K562 (cell line): ENCODE measurements around the gene CCSER1. TPM values are rescaled to one million over a fixed set of nuclear protein-coding genes. Genes with fewer than 3 reads are reported as not detected.

ENCODE experiments used
- ATAC-seq: fragments of 200-7000 bp; cut with Tn5 transposase; 3 replicates; pipeline ENCODE4 v1.9.1; 2020; ENCODE audit warnings: moderate library complexity
- BruUV-seq: library from RNA; stranded (reverse); fragments of 400-500 nt; replicated peaks from 2 replicates; lab custom pipeline; 2021; lab: Mats Ljungman, UMichigan
- CTCF ChIA-PET: fragments of 300-600 bp; formaldehyde crosslinking; extraction: SDS; loops from one replicate; lab custom pipeline; 2021; ENCODE audit warnings: low intra/inter-chr PET ratio; lab: Yijun Ruan, JAX
- POLR2A ChIA-PET: fragments of 300-600, 350-650 bp; sonication (Branson Sonifier 250); formaldehyde crosslinking; extraction: SDS; loops from one replicate; lab custom pipeline; 2021; ENCODE audit warnings: antibody characterized with exemption, inconsistent platforms; lab: Yijun Ruan, JAX
- DNase-seq, 4 experiments: peaks; one replicate each; pipeline versions ENCODE4 v3.0.0 to v3.0.0-alpha.2; 2011 to 2018; ENCODE audit warnings: low spot score in 3 of 4, mixed read lengths in 3 of 4; ENCODE audit errors: extremely low read depth in 1 of 4
- FAIRE-seq: peaks from 2 replicates; lab custom pipeline; 2011; peaks lifted over from hg19 to GRCh38; lab: Jason Lieb, UNC
- H2AFZ ChIP-seq: 2 replicates; pipeline ENCODE4 v1.6.0; 2011; ENCODE audit warnings: low read depth, low read length, control low read depth, inconsistent platforms
- H3K27ac ChIP-seq: fragments of 200-600 bp; 3 replicates; pipeline ENCODE4 v1.8.0; 2011; ENCODE audit warnings: low read depth, mild to moderate bottlenecking, control low read depth, inconsistent platforms, low read length, moderate library complexity, mixed read lengths; ENCODE audit errors: extremely low read depth
- H3K27me3 ChIP-seq, 2 experiments: fragments of 300-600 bp in 1 of 2; 2 replicates in 1 of 2; 3 replicates in 1 of 2; pipeline versions ENCODE4 v1.6.0 to v1.8.0; 2011; ENCODE audit warnings: inconsistent platforms in 2 of 2, low read length in 2 of 2, mild to moderate bottlenecking in 1 of 2, mixed read lengths in 1 of 2, moderate library complexity in 1 of 2; ENCODE audit not compliant: control insufficient read depth in 2 of 2, insufficient read depth in 2 of 2
- H3K36me3 ChIP-seq: fragments of 300-600 bp; 3 replicates; pipeline ENCODE4 v1.8.0; 2011; ENCODE audit warnings: mild to moderate bottlenecking, low read length, inconsistent platforms; ENCODE audit not compliant: control insufficient read depth, insufficient read depth
- H3K4me1 ChIP-seq, 2 experiments: fragments of 200-600 bp in 1 of 2; replicated peaks in 1 of 2; 2 replicates in 1 of 2; 3 replicates in 1 of 2; pipeline versions ENCODE4 v1.5.1 to v1.8.0; 2011; ENCODE audit warnings: inconsistent platforms in 2 of 2, low read length in 2 of 2, mild to moderate bottlenecking in 1 of 2, mixed read lengths in 1 of 2, moderate library complexity in 1 of 2; ENCODE audit not compliant: control insufficient read depth in 2 of 2, insufficient read depth in 2 of 2
- H3K4me2 ChIP-seq: 2 replicates; pipeline ENCODE4 v1.6.1; 2011; ENCODE audit warnings: low read length, control low read depth, inconsistent platforms, mixed read lengths; ENCODE audit not compliant: insufficient read depth
- H3K4me3 ChIP-seq: fragments of 200-600 bp; sonication (generic), shearing (Covaris generic); 2 replicates; pipeline ENCODE4 v1.5.1; 2016; ENCODE audit warnings: control low read depth, inconsistent platforms
- H3K79me2 ChIP-seq: fragments of 200-600 bp; 3 replicates; pipeline ENCODE4 v1.8.0; 2011; ENCODE audit warnings: low read length, inconsistent platforms; ENCODE audit not compliant: control insufficient read depth, insufficient read depth
- H3K9ac ChIP-seq, 2 experiments: 2 replicates each; pipeline versions ENCODE4 v1.6.0 to v1.6.1; 2011; ENCODE audit warnings: low read depth in 2 of 2, low read length in 2 of 2, control low read depth in 1 of 2, inconsistent platforms in 1 of 2, mild to moderate bottlenecking in 1 of 2, mixed read lengths in 1 of 2; ENCODE audit not compliant: insufficient read depth in 1 of 2
- H3K9me1 ChIP-seq: one replicate; pipeline ENCODE4 v1.6.0; 2011; ENCODE audit warnings: inconsistent platforms, mild to moderate bottlenecking, low read length, moderate library complexity; ENCODE audit not compliant: control insufficient read depth, insufficient read depth
- H3K9me3 ChIP-seq: replicated peaks from 2 replicates; pipeline ENCODE4 v1.5.1; 2011; ENCODE audit warnings: low read depth, low read length, inconsistent platforms; ENCODE audit not compliant: control insufficient read depth, insufficient read depth
- H4K20me1 ChIP-seq: replicated peaks from 2 replicates; pipeline ENCODE4 v1.6.1; 2011; ENCODE audit warnings: low read length, inconsistent platforms, mixed read lengths; ENCODE audit not compliant: control insufficient read depth, insufficient read depth
- BRCA1 ChIP-seq, 2 experiments: fragments of 450-650 bp in 1 of 2; sonication (generic) in 1 of 2; formaldehyde crosslinking in 1 of 2; IDR thresholded peaks; 2 replicates each; pipeline versions ENCODE4 v1.5.0 to v1.6.1; 2017 to 2020; ENCODE audit warnings: mild to moderate bottlenecking in 1 of 2, missing genetic modification reagents in 1 of 2
- LEF1 ChIP-seq: fragments of 450-650 bp; IDR thresholded peaks from 2 replicates; pipeline ENCODE4 v1.6.1; 2016; ENCODE audit warnings: mild to moderate bottlenecking
- NCOA4 ChIP-seq: fragments of 450-650 bp; IDR thresholded peaks from 2 replicates; pipeline ENCODE4 v1.6.1; 2018; ENCODE audit warnings: mild to moderate bottlenecking; ENCODE audit not compliant: partially characterized antibody
- RBM39 ChIP-seq: fragments of 200-400 bp; formaldehyde crosslinking; optimal IDR thresholded peaks from 2 replicates; pipeline ENCODE3; 2018; ENCODE audit warnings: low read depth, low read length
- TBP ChIP-seq: optimal IDR thresholded peaks from 2 replicates; pipeline ENCODE3; 2011; ENCODE audit warnings: low read depth, low read length, improper control_type of control experiment
- ZKSCAN1 ChIP-seq: fragments of 150-350 bp; IDR thresholded peaks from 2 replicates; pipeline ENCODE4 v1.6.1; 2016; ENCODE audit warnings: low read depth, low read length
- ZNF232 ChIP-seq: sonication (generic); formaldehyde crosslinking; IDR thresholded peaks from 2 replicates; pipeline ENCODE4 v1.8.0; 2022; ENCODE audit warnings: mild to moderate bottlenecking, missing genetic modification reagents
- WGBS: fragments of 100-300 bp; shearing (Covaris generic); methylation state at CpG from one replicate; pipeline ENCODE4 v1.1.6; 2016; ENCODE audit warnings: low coverage, mixed read lengths; ENCODE audit not compliant: insufficient coverage; ENCODE audit errors: missing lambda C conversion rate; 5-methylcytosine and 5-hydroxymethylcytosine counted together
- in situ Hi-C: fragments of 300-500 bp; cut with MboI; formaldehyde crosslinking; loops from 4 replicates; pipeline ENCODE4 v1.15.0; 2018; ENCODE audit warnings: inconsistent platforms, mixed read lengths
- intact Hi-C: fragments of 100-400 bp; cut with micrococcal nuclease; formaldehyde crosslinking; loops from 2 replicates; pipeline ENCODE4 v1.14.2; 2022
- polyA plus RNA-seq, 8 experiments: library from polyadenylated mRNA; depleted of rRNA in 4 of 8; stranded (reverse) in 5 of 8; unstranded in 3 of 8; fragments of >200 nt; fragmentation: Nextera tagmentation in 2 of 8; fragmentation: Illumina TruSeq in 1 of 8; extraction: Ambion mirVana in 2 of 8; extraction: Trizol in 1 of 8; gene quantifications; 2 replicates each; pipeline versions ENCODE4 v1.2.1 to v1.2.3, GENCODE V29; 2011 to 2014; ENCODE audit warnings: inconsistent platforms in 1 of 8, missing spikeins in 1 of 8
- total RNA-seq, 7 experiments: library from RNA; depleted of rRNA in 6 of 7; stranded (reverse); fragments of >200 nt in 6 of 7; fragmentation: Illumina TruSeq in 2 of 7; extraction: Trizol in 2 of 7; gene quantifications; 2 replicates each; pipeline versions ENCODE4 v1.2.1 to v1.2.3, GENCODE V29; 2011 to 2021; ENCODE audit warnings: low replicate concordance in 1 of 7

The CCSER1 gene
- total and polyA plus RNA-seq, 9 of the 15 experiments (the other 6 are each of a cell fraction or from before 2014, with no cell fraction given): not detected

- H3K79me2 ChIP-seq: no peaks in the 10 kb centered on the region
- intact Hi-C loops: no loop called here
- TF ChIP-seq BRCA1 (IDR thresholded peaks at IDR 0.05) (no peak), BRCA1 (CRISPR knock-in tag; IDR thresholded peaks at IDR 0.05) (no peak)
- ChIA-PET POLR2A (no interaction called here), CTCF (no interaction called here)
- ATAC-seq: no peak
- H3K27ac ChIP-seq: no peak overlapping the region
- in situ Hi-C loops: no loop called here
- no peaks in the 10 kb centered on the region for H3K4me1 ChIP-seq
- no peaks in the 10 kb centered on the region for H3K27me3 ChIP-seq
- DNase-seq: no peak
- no peaks in the 10 kb centered on the region for H3K9me1 ChIP-seq
- no peak overlapping the region for H3K9ac ChIP-seq
- no peak for FAIRE-seq
- H3K36me3 ChIP-seq: no peaks in the 10 kb centered on the region
- H4K20me1 ChIP-seq: no peaks in the 10 kb centered on the region
- no peak overlapping the region for H3K4me3 ChIP-seq
- no peak overlapping the region for H2AFZ ChIP-seq
- no peaks in the 10 kb centered on the region for H3K9me3 ChIP-seq
- BruUV-seq: no TSS peak
- 0% methylated on average over 2 of the region's 2 CpGs for WGBS
- H3K4me2 ChIP-seq: no peak overlapping the region
These were observed 1000.0 kb downstream of the CCSER1 start for GRCh38 chr4:91127192-91127591.

GRCh38 chr4:91127831-91128230 is 1000.6 kb downstream of the CCSER1 start:
- no peaks in the 10 kb centered on the region for H3K79me2 ChIP-seq
- H2AFZ ChIP-seq: no peak overlapping the region
- H3K36me3 ChIP-seq: no peaks in the 10 kb centered on the region
- H3K9ac ChIP-seq: no peak overlapping the region
- intact Hi-C loops: no loop called here
- ChIA-PET CTCF (no interaction called here), POLR2A (no interaction called here)
- H3K9me3 ChIP-seq: no peaks in the 10 kb centered on the region
- H3K4me3 ChIP-seq: no peak overlapping the region
- no peak for TF ChIP-seq ZNF232 (CRISPR knock-in tag)
- no peak for TF ChIP-seq LEF1
- no peak for TF ChIP-seq NCOA4
- no peak for TF ChIP-seq RBM39
- TF ChIP-seq ZKSCAN1: no peak
- TF ChIP-seq TBP: no peak
- no peak overlapping the region for H3K27ac ChIP-seq
- FAIRE-seq (no peak), DNase-seq (no peak), ATAC-seq (no peak)
- no peaks in the 10 kb centered on the region for H3K4me1 ChIP-seq
- WGBS: 0% methylated on average over 1 of the region's 1 CpG
- H3K27me3 ChIP-seq: no peaks in the 10 kb centered on the region
- H4K20me1 ChIP-seq: no peaks in the 10 kb centered on the region
- BruUV-seq: no TSS peak
- H3K9me1 ChIP-seq: no peaks in the 10 kb centered on the region
- no peak overlapping the region for H3K4me2 ChIP-seq
- in situ Hi-C loops: no loop called here
